ENCODE data around the gene TMEM231. TPM values are rescaled to one million over a fixed set of nuclear protein-coding genes. Genes with fewer than 3 reads are reported as not detected.

The TMEM231 gene
- total and polyA plus RNA-seq, 2 donors (not counting 1 experiment from before 2014, with no cell fraction given), result 9.6 to 18.8 TPM

DNA sequence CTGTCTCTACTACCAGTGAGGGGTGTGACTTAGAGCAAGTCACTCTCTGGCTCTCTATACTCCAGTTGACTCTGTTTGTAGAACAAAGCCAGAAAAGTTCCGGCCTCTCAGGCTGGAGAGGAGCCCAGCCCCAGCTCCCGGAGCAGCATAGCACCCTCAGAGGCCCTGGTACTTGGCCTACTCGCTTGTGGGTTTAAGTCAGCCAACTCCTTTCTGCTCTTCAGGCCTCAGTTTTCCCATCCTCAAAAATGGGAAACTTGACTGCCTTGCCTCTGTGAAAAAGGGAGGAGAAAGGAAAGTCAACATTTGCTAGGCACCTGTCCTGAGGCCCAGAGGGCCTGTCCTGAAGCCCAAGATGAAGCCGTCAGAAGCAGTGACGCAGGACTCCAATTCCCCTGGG, 61.9 kb downstream of the TMEM231 start:
- Histone ChIP-seq H3K79me2 (ENCODE audit: control insufficient read depth, insufficient read depth, low read length) (no peaks in the 10 kb centered on the region), H3K9ac (ENCODE audit: insufficient read depth, low read length) (no peak overlapping the region), H3K27me3 (ENCODE audit: control insufficient read depth, insufficient read depth, low read length) (peaks cover 5% of the 10 kb centered on the region), H3K4me1 (ENCODE audit: control insufficient read depth, extremely low read depth, insufficient read depth, low read length) (no peaks in the 10 kb centered on the region), H3K27ac (ENCODE audit: insufficient read depth, low read length) (no peak overlapping the region), H3K4me2 (ENCODE audit: extremely low read depth, insufficient read depth, low read length) (peak overlapping the region; percentile 84), H3K36me3 (ENCODE audit: control insufficient read depth, insufficient read depth, low read length) (no peaks in the 10 kb centered on the region), H2AFZ (ENCODE audit: low read length) (no peak overlapping the region), H3K9me3 (ENCODE audit: control insufficient read depth, insufficient read depth, low read depth, low read length) (no peaks in the 10 kb centered on the region), H4K20me1 (ENCODE audit: control insufficient read depth, extremely low read depth, insufficient read depth, low read length) (no peaks in the 10 kb centered on the region), H3K4me3 (replicated peaks in 1 of 4; ENCODE audit: control extremely low read depth in 1 of 4, insufficient read depth in 1 of 4, low read depth in 3 of 4, low read length in 4 of 4) (peak overlapping the region in 1 of 4 experiments; percentile 23)
- no peak for DNase-seq (ENCODE audit: low read depth in 2 of 2)
- TF ChIP-seq, protein P1, sequence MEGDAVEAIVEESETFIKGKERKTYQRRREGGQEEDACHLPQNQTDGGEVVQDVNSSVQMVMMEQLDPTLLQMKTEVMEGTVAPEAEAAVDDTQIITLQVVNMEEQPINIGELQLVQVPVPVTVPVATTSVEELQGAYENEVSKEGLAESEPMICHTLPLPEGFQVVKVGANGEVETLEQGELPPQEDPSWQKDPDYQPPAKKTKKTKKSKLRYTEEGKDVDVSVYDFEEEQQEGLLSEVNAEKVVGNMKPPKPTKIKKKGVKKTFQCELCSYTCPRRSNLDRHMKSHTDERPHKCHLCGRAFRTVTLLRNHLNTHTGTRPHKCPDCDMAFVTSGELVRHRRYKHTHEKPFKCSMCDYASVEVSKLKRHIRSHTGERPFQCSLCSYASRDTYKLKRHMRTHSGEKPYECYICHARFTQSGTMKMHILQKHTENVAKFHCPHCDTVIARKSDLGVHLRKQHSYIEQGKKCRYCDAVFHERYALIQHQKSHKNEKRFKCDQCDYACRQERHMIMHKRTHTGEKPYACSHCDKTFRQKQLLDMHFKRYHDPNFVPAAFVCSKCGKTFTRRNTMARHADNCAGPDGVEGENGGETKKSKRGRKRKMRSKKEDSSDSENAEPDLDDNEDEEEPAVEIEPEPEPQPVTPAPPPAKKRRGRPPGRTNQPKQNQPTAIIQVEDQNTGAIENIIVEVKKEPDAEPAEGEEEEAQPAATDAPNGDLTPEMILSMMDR (conservative IDR thresholded peaks at IDR 0.05 in 1 of 2, IDR thresholded peaks at IDR 0.05 in 1 of 2; ENCODE audit: low read depth in 1 of 2, low read length in 2 of 2), result no peak
- no peak for TF ChIP-seq EZH2 (IDR thresholded peaks at IDR 0.05; ENCODE audit: low read length, missing control alignments)

DNA sequence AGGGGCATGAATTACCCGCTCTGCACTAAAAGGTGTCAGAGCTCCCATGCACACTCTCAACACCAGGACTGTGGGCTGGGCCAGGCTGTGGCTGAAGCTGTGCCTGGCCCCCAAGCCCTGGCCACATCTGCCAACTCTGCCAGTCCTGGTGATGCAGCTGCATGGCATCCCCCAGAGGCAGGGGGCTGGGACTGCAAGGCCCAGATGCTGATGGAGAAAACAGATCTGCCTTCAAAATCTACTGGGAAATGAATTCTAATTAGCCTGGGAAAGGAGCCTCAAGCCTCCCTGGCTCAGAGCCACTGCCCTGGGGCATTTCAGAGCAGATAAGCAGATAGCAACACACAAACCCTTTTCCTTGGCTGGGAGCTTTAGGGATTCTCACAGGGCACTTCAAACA, 64.2 kb downstream of the TMEM231 start:
- DNase-seq (ENCODE audit: low read depth in 2 of 2), result no peak
- Histone ChIP-seq H2AFZ (ENCODE audit: low read length) (no peak overlapping the region), H3K36me3 (ENCODE audit: control insufficient read depth, insufficient read depth, low read length) (no peaks in the 10 kb centered on the region), H3K27ac (ENCODE audit: insufficient read depth, low read length) (no peak overlapping the region), H3K4me1 (ENCODE audit: control insufficient read depth, extremely low read depth, insufficient read depth, low read length) (no peaks in the 10 kb centered on the region), H3K27me3 (ENCODE audit: control insufficient read depth, insufficient read depth, low read length) (peaks cover 5% of the 10 kb centered on the region), H3K9ac (ENCODE audit: insufficient read depth, low read length) (no peak overlapping the region), H3K4me3 (replicated peaks in 1 of 4; ENCODE audit: control extremely low read depth in 1 of 4, insufficient read depth in 1 of 4, low read depth in 3 of 4, low read length in 4 of 4) (no peak overlapping the region), H4K20me1 (ENCODE audit: control insufficient read depth, extremely low read depth, insufficient read depth, low read length) (no peaks in the 10 kb centered on the region), H3K9me3 (ENCODE audit: control insufficient read depth, insufficient read depth, low read depth, low read length) (no peaks in the 10 kb centered on the region), H3K79me2 (ENCODE audit: control insufficient read depth, insufficient read depth, low read length) (no peaks in the 10 kb centered on the region), H3K4me2 (ENCODE audit: extremely low read depth, insufficient read depth, low read length) (no peak overlapping the region)
- no peak for TF ChIP-seq EZH2 (IDR thresholded peaks at IDR 0.05; ENCODE audit: low read length, missing control alignments)
- TF ChIP-seq, protein P1 (conservative IDR thresholded peaks at IDR 0.05 in 1 of 2, IDR thresholded peaks at IDR 0.05 in 1 of 2; ENCODE audit: low read depth in 1 of 2, low read length in 2 of 2), result no peak

DNA sequence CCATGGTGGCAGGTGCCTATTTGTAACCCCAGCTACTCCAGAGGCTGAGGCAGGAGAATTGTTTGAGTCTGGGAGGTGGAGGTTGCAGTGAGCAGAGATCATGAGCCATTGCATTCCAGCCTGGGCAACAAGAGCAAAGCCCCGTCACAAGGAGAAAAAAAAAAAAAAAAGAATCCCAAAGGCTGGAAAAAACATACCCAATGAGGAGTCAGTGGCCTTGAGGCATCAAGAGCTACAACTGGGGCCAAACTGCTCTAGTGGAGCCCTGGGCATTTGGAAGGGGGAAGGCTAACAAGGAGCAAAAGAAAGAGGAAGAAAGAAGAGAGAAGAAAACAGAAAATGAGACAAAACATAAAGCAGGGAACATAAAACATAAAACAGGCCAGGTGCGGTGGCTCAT, 67.7 kb downstream of the TMEM231 start:
- Histone ChIP-seq H3K4me3 (replicated peaks in 1 of 4; ENCODE audit: control extremely low read depth in 1 of 4, insufficient read depth in 1 of 4, low read depth in 3 of 4, low read length in 4 of 4) (no peak overlapping the region), H2AFZ (ENCODE audit: low read length) (no peak overlapping the region), H3K27me3 (ENCODE audit: control insufficient read depth, insufficient read depth, low read length) (peaks cover 4% of the 10 kb centered on the region), H3K79me2 (ENCODE audit: control insufficient read depth, insufficient read depth, low read length) (no peaks in the 10 kb centered on the region), H3K4me1 (ENCODE audit: control insufficient read depth, extremely low read depth, insufficient read depth, low read length) (no peaks in the 10 kb centered on the region), H3K27ac (ENCODE audit: insufficient read depth, low read length) (no peak overlapping the region), H3K9me3 (ENCODE audit: control insufficient read depth, insufficient read depth, low read depth, low read length) (no peaks in the 10 kb centered on the region), H4K20me1 (ENCODE audit: control insufficient read depth, extremely low read depth, insufficient read depth, low read length) (no peaks in the 10 kb centered on the region), H3K36me3 (ENCODE audit: control insufficient read depth, insufficient read depth, low read length) (no peaks in the 10 kb centered on the region), H3K4me2 (ENCODE audit: extremely low read depth, insufficient read depth, low read length) (no peak overlapping the region), H3K9ac (ENCODE audit: insufficient read depth, low read length) (no peak overlapping the region)
- TF ChIP-seq, protein P1 (conservative IDR thresholded peaks at IDR 0.05 in 1 of 2, IDR thresholded peaks at IDR 0.05 in 1 of 2; ENCODE audit: low read depth in 1 of 2, low read length in 2 of 2), result no peak
- TF ChIP-seq EZH2 (IDR thresholded peaks at IDR 0.05; ENCODE audit: low read length, missing control alignments), result no peak
- no peak for DNase-seq (ENCODE audit: low read depth in 2 of 2)

Other genes starting within 250 kb of the TMEM231 start
- 47.9 and 59.8 TPM in 2 replicates for gene CFDP1, start 122.7 kb downstream of the TMEM231 start, total RNA-seq
- 69.6 and 80.0 TPM in 2 replicates for gene CFDP1, start 122.7 kb downstream of the TMEM231 start, polyA plus RNA-seq
- gene TMEM170A, start 91.6 kb downstream of the TMEM231 start, total RNA-seq, result 14.5 and 20.3 TPM in 2 replicates
- gene TMEM170A, start 91.6 kb downstream of the TMEM231 start, polyA plus RNA-seq, result 10.3 and 12.3 TPM in 2 replicates
- gene CHST6, start 60.8 kb downstream of the TMEM231 start, total RNA-seq, result 0.17 and 0.26 TPM in 2 replicates
- 0.02 and 0.16 TPM in 2 replicates for gene CHST6, start 60.8 kb downstream of the TMEM231 start, polyA plus RNA-seq
- under 0.01 TPM in 1 of 2 replicates, not detected in the other for gene CHST5, start 20.1 kb downstream of the TMEM231 start, total RNA-seq
- gene CHST5, start 20.1 kb downstream of the TMEM231 start, polyA plus RNA-seq, result 0.02 TPM in 1 of 2 replicates, not detected in the other
- 28.2 and 37.3 TPM in 2 replicates for gene GABARAPL2, start 10.1 kb upstream of the TMEM231 start, total RNA-seq
- 116 and 159 TPM in 2 replicates for gene GABARAPL2, start 10.1 kb upstream of the TMEM231 start, polyA plus RNA-seq
- gene ADAT1, start 67.0 kb upstream of the TMEM231 start, total RNA-seq, result 47.8 and 50.4 TPM in 2 replicates
- 32.1 and 36.2 TPM in 2 replicates for gene ADAT1, start 67.0 kb upstream of the TMEM231 start, polyA plus RNA-seq
- 126 and 146 TPM in 2 replicates for gene KARS1, start 91.4 kb upstream of the TMEM231 start, total RNA-seq
- 148 and 185 TPM in 2 replicates for gene KARS1, start 91.4 kb upstream of the TMEM231 start, polyA plus RNA-seq
- gene TERF2IP, start 91.5 kb upstream of the TMEM231 start, total RNA-seq, result 46.0 and 54.7 TPM in 2 replicates
- gene TERF2IP, start 91.5 kb upstream of the TMEM231 start, polyA plus RNA-seq, result 41.2 and 47.5 TPM in 2 replicates
- gene CPHXL2, start 120.8 kb upstream of the TMEM231 start, total RNA-seq, result not detected in 2 replicates
- not detected in 2 replicates for gene CPHXL2, start 120.8 kb upstream of the TMEM231 start, polyA plus RNA-seq
- gene DUXB, start 145.2 kb upstream of the TMEM231 start, total RNA-seq, result not detected in 2 replicates
- gene DUXB, start 145.2 kb upstream of the TMEM231 start, polyA plus RNA-seq, result not detected in 2 replicates
- not detected in 2 replicates for gene CPHXL, start 170.2 kb upstream of the TMEM231 start, total RNA-seq
- gene CPHXL, start 170.2 kb upstream of the TMEM231 start, polyA plus RNA-seq, result not detected in 2 replicates